Cardiac fibroblast (primary cell): ENCODE measurements around the gene ZNF593.

Experiments
- DNase-seq, 2 donors: peaks; one replicate each; pipeline versions ENCODE4 v3.0.0 to v3.0.0-alpha.2; 2010; ENCODE audit warnings: low read depth in 2 of 2
- H3K4me3 ChIP-seq, 2 donors: replicated peaks in 1 of 2; 1 replicate in 1 of 2; 2 replicates in 1 of 2; pipeline ENCODE4 v1.5.1; 2011; ENCODE audit warnings: low read depth in 2 of 2, low read length in 2 of 2, mild to moderate bottlenecking in 2 of 2, moderate library complexity in 1 of 2
- CTCF ChIP-seq: IDR thresholded peaks from one replicate; pipeline ENCODE4 v1.5.1; 2011; ENCODE audit warnings: low read depth, mild to moderate bottlenecking, low read length, inconsistent platforms

The ZNF593 gene

GRCh38 chr1:26171084-26172072 lies 1.7 kb downstream of the ZNF593 start, which contains the start of gene ZNF593OS:
Gene ZNF593OS, minus strand, starts transcription at chr1:26171832. Its CDS starts 171 bp downstream, at chr1:26171661.
- peak within 1 kb of the TSS; percentile 78 to 93 for H3K4me3 ChIP-seq
- DNase-seq: no peak
- no peak for TF ChIP-seq CTCF

- no peak for TF ChIP-seq CTCF
- DNase-seq: no peak
- no peak overlapping the region for H3K4me3 ChIP-seq
These were observed 5.6 kb downstream of the ZNF593 start for GRCh38 chr1:26175346-26175745.

GRCh38 chr1:26177182-26177684 lies 7.5 kb downstream of the ZNF593 start, which contains the start of gene CNKSR1:
Gene CNKSR1, plus strand, starts transcription at chr1:26177491. Its CDS starts 57 bp downstream, at chr1:26177548.
- no peak within 1 kb of the TSS for H3K4me3 ChIP-seq
- no peak for DNase-seq
- no peak for TF ChIP-seq CTCF

GRCh38 chr1:26180010-26180506 lies 10.3 kb downstream of the ZNF593 start:
- no peak overlapping the region for H3K4me3 ChIP-seq
- DNase-seq: no peak
- TF ChIP-seq CTCF: no peak

GRCh38 chr1:26181586-26182382 lies 12.1 kb downstream of the ZNF593 start:
- DNase-seq: no peak
- TF ChIP-seq CTCF: no peak
- H3K4me3 ChIP-seq: no peak overlapping the region

GRCh38 chr1:26182383-26182696 lies 12.6 kb downstream of the ZNF593 start:
- no peak for DNase-seq
- TF ChIP-seq CTCF: no peak
- no peak overlapping the region for H3K4me3 ChIP-seq
